HCT116 (cell line): ENCODE data around the gene EHD3. TPM values are rescaled to one million over a fixed set of nuclear protein-coding genes. Genes with fewer than 3 reads are reported as not detected.

Experiments
- ATAC-seq: fragments of 200-7000 bp; cut with Tn5 transposase; 2 replicates; pipeline ENCODE4 v1.9.1; 2020; ENCODE audit warnings: mild to moderate bottlenecking, moderate library complexity
- BruUV-seq: library from RNA; stranded (reverse); fragments of 400-500 nt; replicated peaks from 2 replicates; lab custom pipeline; 2021; lab: Mats Ljungman, UMichigan
- CTCF ChIA-PET: fragments of 300-600 bp; sonication (Branson Sonifier 250); formaldehyde crosslinking; loops from one replicate; lab custom pipeline; 2021; ENCODE audit warnings: antibody characterized with exemption; lab: Charles Lee
- POLR2A ChIA-PET: fragments of 300-600, 350-600 bp; sonication (Branson Sonifier 250); formaldehyde crosslinking; loops from one replicate; lab custom pipeline; 2021; ENCODE audit warnings: antibody characterized with exemption; lab: Charles Lee
- RAD21 ChIA-PET, 2 experiments: fragments of 300-600 bp; sonication (Branson Sonifier 250); formaldehyde crosslinking; loops; one replicate each; lab custom pipeline; 2023; ENCODE audit warnings: low total read pairs in 2 of 2; ENCODE audit not compliant: uncharacterized antibody in 2 of 2, unreplicated experiment in 2 of 2, low non-redundant PET in 1 of 2; lab: Charles Lee
- DNase-seq: peaks from one replicate; pipeline ENCODE4 v3.0.0-alpha.2; 2010; ENCODE audit warnings: low read depth, low spot score
- H2AFZ ChIP-seq: fragments of 200-600 bp; shearing (Covaris generic), sonication (generic); 2 replicates; pipeline ENCODE4 v1.6.1; 2017; ENCODE audit warnings: low read depth, mixed run types, mixed read lengths, antibody characterized with exemption, low read length; ENCODE audit not compliant: poor library complexity, severe bottlenecking
- H3K27ac ChIP-seq: 2 replicates; pipeline ENCODE4 v1.5.1; 2012; ENCODE audit warnings: low read depth, low read length
- H3K27me3 ChIP-seq: fragments of 200-600 bp; sonication (generic); 2 replicates; pipeline ENCODE4 v1.6.1; 2016; ENCODE audit warnings: mixed run types, low read length, mixed read lengths; ENCODE audit not compliant: insufficient read depth
- H3K36me3 ChIP-seq, 2 experiments: fragments of 200-500 bp in 1 of 2; fragments of 200-600 bp in 1 of 2; sonication (Bioruptor generic) in 1 of 2; sonication (generic) in 1 of 2; 2 replicates each; pipeline versions ENCODE4 v1.5.1 to v1.6.1; 2014 to 2016; ENCODE audit warnings: low read length in 2 of 2, inconsistent platforms in 1 of 2, mixed read lengths in 1 of 2, mixed run types in 1 of 2; ENCODE audit not compliant: insufficient read depth in 2 of 2, control insufficient read depth in 1 of 2
- H3K4me1 ChIP-seq, 2 experiments: fragments of 200-600 bp in 1 of 2; sonication (generic) in 1 of 2; 2 replicates each; pipeline versions ENCODE4 v1.5.1 to v1.6.1; 2012 to 2017; ENCODE audit warnings: low read length in 2 of 2, inconsistent platforms in 1 of 2, mild to moderate bottlenecking in 1 of 2, mixed read lengths in 1 of 2, mixed run types in 1 of 2, moderate library complexity in 1 of 2; ENCODE audit not compliant: insufficient read depth in 2 of 2, control insufficient read depth in 1 of 2
- H3K4me2 ChIP-seq: fragments of 200-600 bp; sonication (generic); 2 replicates; pipeline ENCODE4 v1.6.1; 2017; ENCODE audit warnings: mixed run types, low read length, mixed read lengths
- H3K4me3 ChIP-seq, 2 experiments: fragments of 200-600 bp in 1 of 2; sonication (generic) in 1 of 2; replicated peaks in 1 of 2; 2 replicates each; pipeline ENCODE4 v1.5.1; 2011 to 2016; ENCODE audit warnings: low read length in 2 of 2, control low read depth in 1 of 2, low read depth in 1 of 2, mild to moderate bottlenecking in 1 of 2, mixed read lengths in 1 of 2, mixed run types in 1 of 2
- H3K79me2 ChIP-seq: fragments of 200-600 bp; sonication (generic); 2 replicates; pipeline ENCODE4 v1.6.1; 2017; ENCODE audit warnings: mild to moderate bottlenecking, mixed run types, low read length, moderate library complexity, mixed read lengths; ENCODE audit not compliant: insufficient read depth
- H3K9ac ChIP-seq: fragments of 200-600 bp; sonication (generic); 2 replicates; pipeline ENCODE4 v1.6.1; 2016; ENCODE audit warnings: low read length, mixed read lengths
- H3K9me2 ChIP-seq: fragments of 200-600 bp; sonication (generic), shearing (Covaris generic); 2 replicates; pipeline ENCODE4 v1.6.1; 2017; ENCODE audit warnings: mixed run types, mild to moderate bottlenecking, moderate library complexity; ENCODE audit not compliant: insufficient read depth
- H3K9me3 ChIP-seq, 2 experiments: fragments of 200-500 bp in 1 of 2; fragments of 200-600 bp in 1 of 2; sonication (Bioruptor generic) in 1 of 2; sonication (generic) in 1 of 2; 2 replicates each; pipeline ENCODE4 v1.6.1; 2014 to 2017; ENCODE audit warnings: low read length in 2 of 2, mixed read lengths in 2 of 2, inconsistent platforms in 1 of 2, low read depth in 1 of 2, mild to moderate bottlenecking in 1 of 2, mixed run types in 1 of 2, moderate library complexity in 1 of 2; ENCODE audit not compliant: control insufficient read depth in 1 of 2, insufficient read depth in 1 of 2
- H4K20me1 ChIP-seq: fragments of 200-600 bp; sonication (generic), shearing (Covaris generic); 2 replicates; pipeline ENCODE4 v1.6.1; 2017; ENCODE audit warnings: mixed run types, mild to moderate bottlenecking, moderate library complexity; ENCODE audit not compliant: insufficient read depth
- CBX3 ChIP-seq: IDR thresholded peaks from 2 replicates; pipeline ENCODE4 v1.6.1; 2012; ENCODE audit warnings: low read depth
- EGR1 ChIP-seq: IDR thresholded peaks from 2 replicates; pipeline ENCODE4 v1.6.1; 2012; ENCODE audit warnings: low read depth
- ELF1 ChIP-seq: IDR thresholded peaks from 2 replicates; pipeline ENCODE4 v1.6.1; 2012; ENCODE audit warnings: low read depth, borderline replicate concordance
- POLR2A ChIP-seq: IDR thresholded peaks from 2 replicates; pipeline ENCODE4 v1.7.0; 2011; ENCODE audit warnings: borderline replicate concordance; ENCODE audit not compliant: insufficient read depth, insufficient read length; ENCODE audit errors: extremely low read depth
- POLR2AphosphoS5 ChIP-seq: IDR thresholded peaks from 2 replicates; pipeline ENCODE4 v1.6.1; 2011; ENCODE audit warnings: mild to moderate bottlenecking, low read depth, low read length, moderate library complexity
- SIN3A ChIP-seq: IDR thresholded peaks from 2 replicates; pipeline ENCODE4 v1.6.1; 2012; ENCODE audit warnings: low read depth
- intact Hi-C: fragments of 100-400 bp; cut with micrococcal nuclease; formaldehyde crosslinking; loops from 2 replicates; pipeline ENCODE4 v1.10.0; 2022
- total RNA-seq: library from RNA; stranded (reverse); gene quantifications from one replicate; pipeline ENCODE4 v1.2.1, GENCODE V29; 2021; ENCODE audit not compliant: unreplicated experiment
- TF ChIP-seq, protein P1 (sequence below), 3 experiments: fragments of 200-600 bp in 1 of 3; sonication (generic) in 1 of 3; IDR thresholded peaks in 2 of 3; conservative IDR thresholded peaks in 1 of 3; 2 replicates each; pipeline ENCODE4 v1.5.1; 2012 to 2017; ENCODE audit warnings: low read depth in 2 of 3, low read length in 2 of 3, antibody characterized with exemption in 1 of 3, borderline replicate concordance in 1 of 3, control low read depth in 1 of 3, mild to moderate bottlenecking in 1 of 3, mixed read lengths in 1 of 3, mixed run types in 1 of 3, moderate library complexity in 1 of 3; ENCODE audit not compliant: insufficient read depth in 1 of 3
- TF ChIP-seq, protein P2 (sequence below): IDR thresholded peaks from 2 replicates; pipeline ENCODE4 v1.6.1; 2011; ENCODE audit warnings: mild to moderate bottlenecking, low read length, moderate library complexity; ENCODE audit not compliant: insufficient replicate concordance; ENCODE audit errors: extremely low read depth

EHD3 gene
- total RNA-seq, 1 experiment from 2014 or later, result not detected

DNA sequence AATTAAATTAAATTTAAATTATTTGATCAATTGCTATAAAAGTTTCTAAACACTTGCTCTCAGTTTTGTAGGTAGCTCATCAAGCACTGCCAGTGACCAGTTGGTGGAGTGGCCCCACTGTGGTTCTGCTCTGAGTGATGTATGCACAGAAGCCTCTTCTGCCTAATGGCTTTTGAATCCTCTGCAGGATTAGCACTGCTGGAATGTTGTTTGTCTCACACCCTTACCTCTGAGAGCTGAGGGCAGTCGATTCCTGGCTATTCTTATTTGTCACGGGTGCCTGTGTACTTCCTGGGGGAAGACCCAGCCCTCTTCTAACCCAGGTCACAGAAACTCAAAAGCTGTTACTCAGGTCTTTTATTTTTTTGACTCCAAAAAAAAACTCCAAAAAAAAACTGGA lies 26.2 kb upstream of the EHD3 start:
- no peak overlapping the region for H3K4me2 ChIP-seq
- H3K4me1 ChIP-seq, result no peaks in the 10 kb centered on the region
- no peak overlapping the region for H2AFZ ChIP-seq
- no TSS peak for BruUV-seq
- H3K36me3 ChIP-seq, result no peaks in the 10 kb centered on the region
- H4K20me1 ChIP-seq, result no peaks in the 10 kb centered on the region
- CTCF ChIA-PET, result no interaction called here
- H3K27ac ChIP-seq, result no peak overlapping the region
- no peak for DNase-seq
- H3K4me3 ChIP-seq, result no peak overlapping the region
- intact Hi-C loops, result no loop called here
- no peaks in the 10 kb centered on the region for H3K79me2 ChIP-seq
- TF ChIP-seq, protein P1, sequence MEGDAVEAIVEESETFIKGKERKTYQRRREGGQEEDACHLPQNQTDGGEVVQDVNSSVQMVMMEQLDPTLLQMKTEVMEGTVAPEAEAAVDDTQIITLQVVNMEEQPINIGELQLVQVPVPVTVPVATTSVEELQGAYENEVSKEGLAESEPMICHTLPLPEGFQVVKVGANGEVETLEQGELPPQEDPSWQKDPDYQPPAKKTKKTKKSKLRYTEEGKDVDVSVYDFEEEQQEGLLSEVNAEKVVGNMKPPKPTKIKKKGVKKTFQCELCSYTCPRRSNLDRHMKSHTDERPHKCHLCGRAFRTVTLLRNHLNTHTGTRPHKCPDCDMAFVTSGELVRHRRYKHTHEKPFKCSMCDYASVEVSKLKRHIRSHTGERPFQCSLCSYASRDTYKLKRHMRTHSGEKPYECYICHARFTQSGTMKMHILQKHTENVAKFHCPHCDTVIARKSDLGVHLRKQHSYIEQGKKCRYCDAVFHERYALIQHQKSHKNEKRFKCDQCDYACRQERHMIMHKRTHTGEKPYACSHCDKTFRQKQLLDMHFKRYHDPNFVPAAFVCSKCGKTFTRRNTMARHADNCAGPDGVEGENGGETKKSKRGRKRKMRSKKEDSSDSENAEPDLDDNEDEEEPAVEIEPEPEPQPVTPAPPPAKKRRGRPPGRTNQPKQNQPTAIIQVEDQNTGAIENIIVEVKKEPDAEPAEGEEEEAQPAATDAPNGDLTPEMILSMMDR (IDR thresholded peaks at IDR 0.05 in 2 of 3, conservative IDR thresholded peaks at IDR 0.05 in 1 of 3; ENCODE audit: borderline replicate concordance in 1 of 3, insufficient read depth in 1 of 3, low read depth in 2 of 3, low read length in 2 of 3), result no peak
- TF ChIP-seq, protein P2, sequence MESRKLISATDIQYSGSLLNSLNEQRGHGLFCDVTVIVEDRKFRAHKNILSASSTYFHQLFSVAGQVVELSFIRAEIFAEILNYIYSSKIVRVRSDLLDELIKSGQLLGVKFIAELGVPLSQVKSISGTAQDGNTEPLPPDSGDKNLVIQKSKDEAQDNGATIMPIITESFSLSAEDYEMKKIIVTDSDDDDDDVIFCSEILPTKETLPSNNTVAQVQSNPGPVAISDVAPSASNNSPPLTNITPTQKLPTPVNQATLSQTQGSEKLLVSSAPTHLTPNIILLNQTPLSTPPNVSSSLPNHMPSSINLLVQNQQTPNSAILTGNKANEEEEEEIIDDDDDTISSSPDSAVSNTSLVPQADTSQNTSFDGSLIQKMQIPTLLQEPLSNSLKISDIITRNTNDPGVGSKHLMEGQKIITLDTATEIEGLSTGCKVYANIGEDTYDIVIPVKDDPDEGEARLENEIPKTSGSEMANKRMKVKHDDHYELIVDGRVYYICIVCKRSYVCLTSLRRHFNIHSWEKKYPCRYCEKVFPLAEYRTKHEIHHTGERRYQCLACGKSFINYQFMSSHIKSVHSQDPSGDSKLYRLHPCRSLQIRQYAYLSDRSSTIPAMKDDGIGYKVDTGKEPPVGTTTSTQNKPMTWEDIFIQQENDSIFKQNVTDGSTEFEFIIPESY, result no peak
- TF ChIP-seq CBX3 (no peak), POLR2AphosphoS5 (no peak), ELF1 (no peak), EGR1 (no peak), SIN3A (no peak), POLR2A (no peak)
- TF ChIP-seq, all 23 proteins: peak for 0
- Histone ChIP-seq H3K27me3 (peaks cover 9% of the 10 kb centered on the region; the same call in 1 of the 2 replicates), H3K9me2 (no peaks in the 10 kb centered on the region), H3K9ac (no peak overlapping the region), H3K9me3 (no peaks in the 10 kb centered on the region)
- ChIA-PET POLR2A (no interaction called here), RAD21 (no interaction called here)
- no peak for ATAC-seq
